MCF 10A (cell line): ENCODE measurements around the gene MCFD2. TPM values are rescaled to one million over a fixed set of nuclear protein-coding genes. Genes with fewer than 3 reads are reported as not detected.

ENCODE experiments used
- BruUV-seq: library from RNA; stranded (reverse); fragments of 400-500 nt; replicated peaks from 2 replicates; lab custom pipeline; 2021; lab: Mats Ljungman, UMichigan
- CTCF ChIA-PET: fragments of 300-600 bp; sonication (Branson Sonifier 250); formaldehyde crosslinking; extraction: SDS; loops from one replicate; lab custom pipeline; 2021; ENCODE audit warnings: antibody characterized with exemption, inconsistent platforms; lab: Yijun Ruan, JAX
- POLR2A ChIA-PET: fragments of 300-600, 350-650 bp; sonication (Branson Sonifier 250); formaldehyde crosslinking; extraction: SDS; loops from one replicate; lab custom pipeline; 2020; ENCODE audit warnings: antibody characterized with exemption, inconsistent platforms; lab: Yijun Ruan, JAX
- DNase-seq: peaks from one replicate; pipeline ENCODE4 v3.0.0-alpha.2; 2018; ENCODE audit not compliant: unreplicated experiment
- H3K27ac Mint-ChIP-seq: one replicate; pipeline ENCODE4 v1.8.0; 2022; ENCODE audit warnings: mild to moderate bottlenecking, low read depth, mixed read lengths; ENCODE audit not compliant: unreplicated experiment
- H3K27me3 Mint-ChIP-seq: one replicate; pipeline ENCODE4 v1.8.0; 2022; ENCODE audit warnings: mixed read lengths; ENCODE audit not compliant: insufficient read depth, unreplicated experiment
- H3K36me3 Mint-ChIP-seq: one replicate; pipeline ENCODE4 v1.8.0; 2022; ENCODE audit warnings: mild to moderate bottlenecking, moderate library complexity, mixed read lengths; ENCODE audit not compliant: insufficient read depth, unreplicated experiment
- H3K4me1 Mint-ChIP-seq: one replicate; pipeline ENCODE4 v1.8.0; 2022; ENCODE audit warnings: mixed read lengths; ENCODE audit not compliant: insufficient read depth, unreplicated experiment
- H3K4me3 Mint-ChIP-seq: one replicate; pipeline ENCODE4 v1.8.0; 2022; ENCODE audit warnings: mild to moderate bottlenecking, moderate library complexity, mixed read lengths; ENCODE audit not compliant: unreplicated experiment
- H3K9me3 Mint-ChIP-seq: one replicate; pipeline ENCODE4 v1.8.0; 2022; ENCODE audit warnings: mixed read lengths; ENCODE audit not compliant: unreplicated experiment
- intact Hi-C: fragments of 100-400 bp; cut with micrococcal nuclease; formaldehyde crosslinking; loops from 2 replicates; pipeline ENCODE4 v1.14.1; 2022
- total RNA-seq: library from RNA; stranded (reverse); gene quantifications from 2 replicates; pipeline ENCODE4 v1.2.3, GENCODE V29; 2022
- TF ChIP-seq, protein P1 (sequence below): fragments of 200-600 bp; IDR thresholded peaks from one replicate; pipeline ENCODE4 v1.8.0; 2022; ENCODE audit warnings: antibody characterized with exemption, mild to moderate bottlenecking; ENCODE audit not compliant: unreplicated experiment

Gene MCFD2
- total RNA-seq, 1 experiment from 2014 or later = 157 TPM

DNA sequence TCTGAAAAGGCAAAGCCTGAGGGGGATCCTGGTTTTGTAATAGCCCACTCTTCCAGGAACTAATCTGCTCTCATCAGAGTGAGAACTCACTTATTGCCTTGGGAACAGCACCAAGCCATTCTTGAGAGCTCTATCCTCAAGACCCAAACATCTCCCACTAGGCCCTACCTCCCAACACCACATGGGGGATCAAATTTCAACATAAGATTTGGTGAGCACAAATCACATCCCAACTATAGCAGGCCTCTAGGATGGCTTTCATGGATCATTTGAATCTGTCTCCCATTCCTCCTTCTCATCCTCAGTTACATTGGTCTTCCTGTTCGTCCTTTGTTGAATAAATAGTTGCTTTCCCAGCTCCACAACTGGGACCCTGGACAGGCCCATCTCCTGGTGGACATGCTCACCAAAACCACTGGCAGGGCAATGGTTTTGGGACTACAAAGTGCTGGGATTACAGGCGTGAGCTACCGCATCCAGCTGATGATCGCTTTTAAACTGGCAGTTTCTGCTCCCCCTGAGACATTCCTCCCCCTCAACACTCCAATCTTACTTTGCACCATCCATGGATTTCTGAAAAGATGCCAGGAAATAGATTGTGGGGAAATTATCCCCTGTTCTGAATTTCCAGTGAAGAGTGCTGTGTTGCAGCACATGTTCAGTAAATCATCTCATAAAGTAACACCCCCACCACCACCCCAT, 42.6 kb downstream of the MCFD2 start:
- peaks cover 9% of the 10 kb centered on the region for H3K4me1 Mint-ChIP-seq
- intact Hi-C loops = loop anchor here (1.0 kb wide), 1 partner anchor 18 kb away; no protein-coding TSS in a partner anchor
- peaks cover 7% of the 10 kb centered on the region for H3K36me3 Mint-ChIP-seq
- POLR2A ChIA-PET = interaction anchor here (0.6 to 5.4 kb wide), 9 partner anchors 15 to 177 kb away, joined by 3 to 31 read pairs (median 4); no protein-coding TSS in a partner anchor
- CTCF ChIA-PET = interaction anchor here (0.6 to 1.6 kb wide), 12 partner anchors 12 to 225 kb away, joined by 3 to 8 read pairs (median 3); no protein-coding TSS in a partner anchor
- H3K4me3 Mint-ChIP-seq = no peak overlapping the region
- H3K27ac Mint-ChIP-seq = no peak overlapping the region
- BruUV-seq = no TSS peak
- no peaks in the 10 kb centered on the region for H3K9me3 Mint-ChIP-seq
- DNase-seq = no peak
- no peaks in the 10 kb centered on the region for H3K27me3 Mint-ChIP-seq
- TF ChIP-seq, protein P1, sequence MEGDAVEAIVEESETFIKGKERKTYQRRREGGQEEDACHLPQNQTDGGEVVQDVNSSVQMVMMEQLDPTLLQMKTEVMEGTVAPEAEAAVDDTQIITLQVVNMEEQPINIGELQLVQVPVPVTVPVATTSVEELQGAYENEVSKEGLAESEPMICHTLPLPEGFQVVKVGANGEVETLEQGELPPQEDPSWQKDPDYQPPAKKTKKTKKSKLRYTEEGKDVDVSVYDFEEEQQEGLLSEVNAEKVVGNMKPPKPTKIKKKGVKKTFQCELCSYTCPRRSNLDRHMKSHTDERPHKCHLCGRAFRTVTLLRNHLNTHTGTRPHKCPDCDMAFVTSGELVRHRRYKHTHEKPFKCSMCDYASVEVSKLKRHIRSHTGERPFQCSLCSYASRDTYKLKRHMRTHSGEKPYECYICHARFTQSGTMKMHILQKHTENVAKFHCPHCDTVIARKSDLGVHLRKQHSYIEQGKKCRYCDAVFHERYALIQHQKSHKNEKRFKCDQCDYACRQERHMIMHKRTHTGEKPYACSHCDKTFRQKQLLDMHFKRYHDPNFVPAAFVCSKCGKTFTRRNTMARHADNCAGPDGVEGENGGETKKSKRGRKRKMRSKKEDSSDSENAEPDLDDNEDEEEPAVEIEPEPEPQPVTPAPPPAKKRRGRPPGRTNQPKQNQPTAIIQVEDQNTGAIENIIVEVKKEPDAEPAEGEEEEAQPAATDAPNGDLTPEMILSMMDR = no peak

DNA sequence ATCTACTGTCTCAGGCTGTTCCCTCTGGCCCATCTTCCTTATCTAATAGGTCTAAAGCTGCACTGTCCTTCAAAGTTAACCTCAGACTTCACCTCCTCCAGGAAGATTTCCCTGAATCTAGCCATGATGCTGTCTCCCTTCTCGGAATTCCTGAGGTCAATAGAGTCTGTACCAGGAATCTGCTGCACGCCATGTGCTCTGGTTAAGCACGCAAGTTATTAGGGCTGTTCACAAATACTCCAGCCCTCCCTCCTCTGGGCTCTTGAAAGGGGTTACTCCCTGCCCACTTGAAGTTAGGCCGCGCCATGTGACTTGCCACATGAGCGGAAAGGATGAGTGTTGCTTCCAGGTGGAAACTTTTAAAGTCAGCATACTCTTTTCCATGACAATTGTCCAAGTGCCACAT, 43.6 kb downstream of the MCFD2 start:
- TF ChIP-seq, protein P1 = no peak
- CTCF ChIA-PET = interaction anchor here (0.6 to 1.6 kb wide), 8 partner anchors 11 to 308 kb away, joined by 3 to 8 read pairs (median 4); no protein-coding TSS in a partner anchor
- H3K4me3 Mint-ChIP-seq = no peak overlapping the region
- no TSS peak for BruUV-seq
- H3K36me3 Mint-ChIP-seq = peaks cover 7% of the 10 kb centered on the region
- H3K4me1 Mint-ChIP-seq = peaks cover 9% of the 10 kb centered on the region
- no peaks in the 10 kb centered on the region for H3K9me3 Mint-ChIP-seq
- POLR2A ChIA-PET = interaction anchor here (0.7 to 5.4 kb wide), 5 partner anchors 12 to 216 kb away, joined by 3 to 31 read pairs (median 3); no protein-coding TSS in a partner anchor
- H3K27me3 Mint-ChIP-seq = no peaks in the 10 kb centered on the region
- DNase-seq = no peak
- intact Hi-C loops = no loop called here
- no peak overlapping the region for H3K27ac Mint-ChIP-seq

DNA sequence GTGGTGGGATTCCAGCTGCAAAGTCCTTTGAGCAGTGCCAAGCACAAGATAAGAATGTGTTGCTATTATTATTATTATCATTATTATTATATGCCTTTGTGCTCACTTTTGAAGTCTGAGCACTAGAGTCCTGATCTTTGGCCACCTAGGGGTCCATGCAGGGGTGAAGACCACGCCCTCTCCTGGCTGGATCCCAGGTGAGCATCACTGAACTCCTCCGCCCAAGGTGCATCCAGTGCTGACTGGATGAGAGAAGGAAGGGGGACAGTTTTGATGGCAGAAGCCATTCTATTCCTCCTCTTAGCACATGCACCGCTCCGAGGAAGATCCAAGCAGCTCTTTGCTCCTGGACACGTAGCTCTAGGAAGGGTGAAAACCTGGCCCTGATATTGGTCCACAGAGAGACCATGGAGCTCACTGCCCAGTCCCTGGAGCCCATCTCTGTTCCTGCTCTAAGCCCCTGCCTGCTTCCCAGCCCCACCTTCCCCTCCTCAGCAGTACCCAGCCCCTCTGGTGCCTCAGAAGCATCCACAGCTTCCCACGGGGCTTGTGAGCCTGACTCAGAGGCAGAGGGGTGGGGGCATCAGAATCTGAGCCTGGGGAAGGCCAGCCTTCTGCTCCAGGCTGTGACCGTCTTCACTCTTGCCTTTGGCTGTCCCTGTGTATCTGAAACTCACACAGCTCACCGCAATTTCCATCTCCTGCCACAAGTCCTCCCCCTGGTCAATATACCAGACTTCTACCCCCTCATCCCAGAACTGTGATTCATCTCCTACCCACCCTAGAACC, 45.4 kb downstream of the MCFD2 start:
- TF ChIP-seq, protein P1 = no peak
- no peak overlapping the region for H3K4me3 Mint-ChIP-seq
- no TSS peak for BruUV-seq
- CTCF ChIA-PET = interaction anchor here (0.6 to 1.3 kb wide), 3 partner anchors 9 to 213 kb away, joined by 3 to 5 read pairs (median 4); no protein-coding TSS in a partner anchor
- peaks cover 7% of the 10 kb centered on the region for H3K36me3 Mint-ChIP-seq
- no peaks in the 10 kb centered on the region for H3K27me3 Mint-ChIP-seq
- DNase-seq = no peak
- peaks cover 10% of the 10 kb centered on the region for H3K9me3 Mint-ChIP-seq
- intact Hi-C loops = no loop called here
- POLR2A ChIA-PET = interaction anchor here (0.7 to 1.1 kb wide), 2 partner anchors 8 to 12 kb away, joined by 3 read pairs; no protein-coding TSS in a partner anchor
- H3K4me1 Mint-ChIP-seq = peaks cover 15% of the 10 kb centered on the region
- no peak overlapping the region for H3K27ac Mint-ChIP-seq
